IMR-90 (cell line): ENCODE results near the gene PLEKHH1. TPM values are rescaled to one million over a fixed set of nuclear protein-coding genes. Genes with fewer than 3 reads are reported as not detected.

Experiments used
- ATAC-seq: fragments of 200-7000 bp; cut with Tn5 transposase; 2 replicates; pipeline ENCODE4 v1.9.1; 2020; ENCODE audit warnings: low read depth, mild to moderate bottlenecking, moderate library complexity
- BruUV-seq: library from RNA; stranded (reverse); fragments of 400-500 nt; replicated peaks from 2 replicates; lab custom pipeline; 2021; lab: Mats Ljungman, UMichigan
- CTCF ChIA-PET: fragments of 300-600 bp; formaldehyde crosslinking; extraction: SDS; loops from one replicate; lab custom pipeline; 2021; ENCODE audit warnings: antibody characterized with exemption; lab: Yijun Ruan, JAX
- POLR2A ChIA-PET: fragments of 300-600 bp; sonication (Branson Sonifier 250); formaldehyde crosslinking; loops from one replicate; lab custom pipeline; 2022; ENCODE audit warnings: antibody characterized with exemption; ENCODE audit not compliant: unreplicated experiment; lab: Charles Lee
- DNase-seq: peaks from one replicate; pipeline ENCODE4 v3.0.0; 2013
- H2AFZ ChIP-seq: replicated peaks from 2 replicates; pipeline ENCODE3; 2013; ENCODE audit warnings: low read length, mild to moderate bottlenecking; ENCODE audit not compliant: poor library complexity
- H2AK5ac ChIP-seq: 2 replicates; pipeline ENCODE4 v1.6.1; 2013; ENCODE audit warnings: low read depth, low read length, inconsistent platforms
- H2AK9ac ChIP-seq: replicated peaks from 2 replicates; pipeline ENCODE3; 2013; ENCODE audit warnings: mild to moderate bottlenecking, low read depth, low read length, moderate library complexity; ENCODE audit not compliant: poor library complexity
- H2BK120ac ChIP-seq: 2 replicates; pipeline ENCODE4 v1.6.1; 2013; ENCODE audit warnings: low read depth, low read length, inconsistent platforms
- H2BK15ac ChIP-seq: 3 replicates; pipeline ENCODE4 v1.6.1; 2013; ENCODE audit warnings: low read depth, low read length, inconsistent platforms
- H2BK20ac ChIP-seq: 2 replicates; pipeline ENCODE4 v1.6.1; 2013; ENCODE audit warnings: low read depth, mild to moderate bottlenecking, inconsistent platforms, low read length, moderate library complexity
- H2BK5ac ChIP-seq: 2 replicates; pipeline ENCODE4 v1.6.1; 2013; ENCODE audit warnings: mild to moderate bottlenecking, low read depth, low read length, inconsistent platforms; ENCODE audit not compliant: poor library complexity, severe bottlenecking
- H3K14ac ChIP-seq: replicated peaks from 2 replicates; pipeline ENCODE4 v1.6.1; 2013; ENCODE audit warnings: low read depth, low read length, inconsistent platforms
- H3K18ac ChIP-seq: 2 replicates; pipeline ENCODE4 v1.6.1; 2013; ENCODE audit warnings: low read depth, low read length, control low read depth
- H3K23ac ChIP-seq: 2 replicates; pipeline ENCODE4 v1.6.1; 2013; ENCODE audit warnings: low read depth, low read length, inconsistent platforms
- H3K27ac ChIP-seq: 2 replicates; pipeline ENCODE4 v1.5.1; 2013; ENCODE audit warnings: mild to moderate bottlenecking, control low read depth, low read length; ENCODE audit not compliant: insufficient read depth
- H3K27me3 ChIP-seq: 2 replicates; pipeline ENCODE4 v1.6.1; 2013; ENCODE audit warnings: low read length; ENCODE audit not compliant: control insufficient read depth, insufficient read depth
- H3K36me3 ChIP-seq: 2 replicates; pipeline ENCODE4 v1.6.1; 2013; ENCODE audit warnings: low read length, mixed read lengths; ENCODE audit not compliant: control insufficient read depth, insufficient read depth
- H3K4ac ChIP-seq: 2 replicates; pipeline ENCODE4 v1.6.1; 2013; ENCODE audit warnings: low read depth, low read length, inconsistent platforms
- H3K4me1 ChIP-seq: 2 replicates; pipeline ENCODE4 v1.6.1; 2013; ENCODE audit warnings: low read length, mixed read lengths; ENCODE audit not compliant: control insufficient read depth, insufficient read depth
- H3K4me2 ChIP-seq: 2 replicates; pipeline ENCODE4 v1.6.1; 2013; ENCODE audit warnings: low read depth, mild to moderate bottlenecking, control low read depth, low read length, moderate library complexity
- H3K4me3 ChIP-seq: 2 replicates; pipeline ENCODE4 v1.5.1; 2013; ENCODE audit warnings: low read depth, mild to moderate bottlenecking, control low read depth, low read length, moderate library complexity; ENCODE audit not compliant: insufficient read depth
- H3K56ac ChIP-seq: 2 replicates; pipeline ENCODE4 v1.6.1; 2013; ENCODE audit warnings: low read length, inconsistent platforms; ENCODE audit not compliant: insufficient read depth; ENCODE audit errors: extremely low read depth
- H3K79me1 ChIP-seq, 2 experiments: 2 replicates each; pipeline ENCODE4 v1.6.1; 2013; ENCODE audit warnings: low read length in 2 of 2, inconsistent platforms in 1 of 2, low read depth in 1 of 2
- H3K9ac ChIP-seq: 2 replicates; pipeline ENCODE4 v1.6.1; 2013; ENCODE audit warnings: low read depth, low read length, control low read depth
- H3K9me1 ChIP-seq: 2 replicates; pipeline ENCODE4 v1.6.1; 2013; ENCODE audit warnings: low read length, inconsistent platforms; ENCODE audit not compliant: insufficient read depth
- H3K9me3 ChIP-seq: 2 replicates; pipeline ENCODE4 v1.6.1; 2013; ENCODE audit warnings: low read length; ENCODE audit not compliant: control insufficient read depth, insufficient read depth
- H4K20me1 ChIP-seq: 2 replicates; pipeline ENCODE4 v1.6.1; 2013; ENCODE audit warnings: low read length, inconsistent platforms; ENCODE audit not compliant: insufficient read depth
- H4K5ac ChIP-seq: 2 replicates; pipeline ENCODE4 v1.6.1; 2013; ENCODE audit warnings: mild to moderate bottlenecking, low read depth, low read length, control low read depth
- H4K8ac ChIP-seq, 2 experiments: 2 replicates each; pipeline ENCODE4 v1.6.1; 2013; ENCODE audit warnings: low read depth in 2 of 2, low read length in 2 of 2, control low read depth in 1 of 2, inconsistent platforms in 1 of 2
- H4K91ac ChIP-seq: 2 replicates; pipeline ENCODE4 v1.6.1; 2013; ENCODE audit warnings: low read depth, low read length, inconsistent platforms; ENCODE audit not compliant: insufficient read depth
- BHLHE40 ChIP-seq: fragments of 150-350 bp; IDR thresholded peaks from 2 replicates; pipeline ENCODE4 v1.6.1; 2016; ENCODE audit warnings: mild to moderate bottlenecking, low read depth, low read length
- CEBPB ChIP-seq: IDR thresholded peaks from 2 replicates; pipeline ENCODE4 v1.6.1; 2012; ENCODE audit warnings: low read depth, low read length, improper control_type of control experiment
- CHD1 ChIP-seq: IDR thresholded peaks from 2 replicates; pipeline ENCODE4 v1.6.1; 2012; ENCODE audit warnings: low read depth, low read length, improper control_type of control experiment
- CTCF ChIP-seq: conservative IDR thresholded peaks from 2 replicates; pipeline ENCODE4 v1.5.1; 2012; ENCODE audit warnings: mild to moderate bottlenecking, low read depth, low read length, improper control_type of control experiment
- ELK1 ChIP-seq: fragments of 150-350 bp; IDR thresholded peaks from 2 replicates; pipeline ENCODE4 v1.6.1; 2016; ENCODE audit warnings: low read depth, mild to moderate bottlenecking, low read length, moderate library complexity, borderline replicate concordance
- FOS ChIP-seq: fragments of 150-350 bp; IDR thresholded peaks from 2 replicates; pipeline ENCODE4 v1.6.1; 2016; ENCODE audit warnings: low read depth, low read length
- MAFK ChIP-seq: IDR thresholded peaks from 2 replicates; pipeline ENCODE4 v1.6.1; 2012; ENCODE audit warnings: low read depth, low read length, improper control_type of control experiment
- MAZ ChIP-seq: IDR thresholded peaks from 2 replicates; pipeline ENCODE4 v1.6.1; 2012; ENCODE audit warnings: low read depth, mild to moderate bottlenecking, low read length, improper control_type of control experiment, moderate library complexity, borderline replicate concordance
- MXI1 ChIP-seq: IDR thresholded peaks from 2 replicates; pipeline ENCODE4 v1.6.1; 2012; ENCODE audit warnings: low read depth, mild to moderate bottlenecking, low read length, moderate library complexity, borderline replicate concordance
- POLR2A ChIP-seq: IDR thresholded peaks from 2 replicates; pipeline ENCODE4 v1.6.1; 2012; ENCODE audit warnings: mild to moderate bottlenecking, low read depth, low read length
- RAD21 ChIP-seq: IDR thresholded peaks from 2 replicates; pipeline ENCODE4 v1.6.1; 2012; ENCODE audit warnings: low read length, improper control_type of control experiment
- RCOR1 ChIP-seq: IDR thresholded peaks from 2 replicates; pipeline ENCODE4 v1.6.1; 2012; ENCODE audit warnings: mild to moderate bottlenecking, low read length, improper control_type of control experiment; ENCODE audit not compliant: insufficient replicate concordance
- RFX5 ChIP-seq: IDR thresholded peaks from 2 replicates; pipeline ENCODE4 v1.8.0; 2012; ENCODE audit warnings: low read depth, mild to moderate bottlenecking, low read length, moderate library complexity
- SMC3 ChIP-seq: fragments of 150-350 bp; IDR thresholded peaks from 2 replicates; pipeline ENCODE4 v1.6.1; 2016; ENCODE audit warnings: low read depth, mild to moderate bottlenecking, antibody characterized with exemption, low read length, moderate library complexity
- USF2 ChIP-seq: fragments of 150-350 bp; IDR thresholded peaks from 2 replicates; pipeline ENCODE4 v1.6.1; 2017; ENCODE audit warnings: mild to moderate bottlenecking, antibody characterized with exemption, low read length, low read depth
- WGBS, 2 experiments: methylation state at CpG; one replicate each; pipeline versions ENCODE4 v1.1.5 to v1.1.7; 2013; ENCODE audit warnings: missing lambda C conversion rate in 2 of 2; ENCODE audit not compliant: insufficient read length in 1 of 2; ENCODE audit errors: extremely low coverage in 2 of 2; 5-methylcytosine and 5-hydroxymethylcytosine counted together
- dilution Hi-C: fragments of 300-500 bp; cut with HindIII; formaldehyde crosslinking; loops from one replicate; pipeline ENCODE4 v1.14.3; 2018; ENCODE audit warnings: low sequenced_read_pairs; ENCODE audit not compliant: unreplicated experiment
- in situ Hi-C: fragments of 300-500 bp; cut with MboI; formaldehyde crosslinking; loops from 3 replicates; pipeline ENCODE4 v1.14.3; 2019; ENCODE audit warnings: low sequenced_read_pairs, inconsistent platforms, mixed read lengths
- intact Hi-C: fragments of 100-400 bp; cut with micrococcal nuclease; formaldehyde crosslinking; loops from 2 replicates; pipeline ENCODE4 v1.10.0; 2022
- polyA plus RNA-seq, 3 experiments: library from polyadenylated mRNA; depleted of rRNA; stranded (reverse); fragments of >200 nt; gene quantifications; 2 replicates each; pipeline ENCODE4 v1.2.3, GENCODE V29; 2012; ENCODE audit warnings: low replicate concordance in 1 of 3
- total RNA-seq: library from RNA; depleted of rRNA; stranded (reverse); fragments of >200 nt; gene quantifications from 2 replicates; pipeline ENCODE4 v1.2.3, GENCODE V29; 2012

Gene PLEKHH1
- total and polyA plus RNA-seq, 2 of the 4 experiments (the other 2 are of a cell fraction) = under 0.01 to 0.34 TPM

GRCh38 chr14:67500981-67501380 is 32.1 kb upstream of the PLEKHH1 start:
- H2AFZ ChIP-seq = no peak overlapping the region
- H3K4me2 ChIP-seq = no peak overlapping the region
- H4K91ac ChIP-seq = no peak overlapping the region
- H2BK120ac ChIP-seq = no peak overlapping the region
- DNase-seq (no peak), ATAC-seq (no peak)
- WGBS, 2 experiments = no CpG with 5 or more reads among the region's 3 CpGs
- H3K9me3 ChIP-seq = no peaks in the 10 kb centered on the region
- no peak overlapping the region for H2BK20ac ChIP-seq
- no peak overlapping the region for H4K5ac ChIP-seq
- no TSS peak for BruUV-seq
- no peak overlapping the region for H3K56ac ChIP-seq
- no peak overlapping the region for H3K23ac ChIP-seq
- ChIA-PET POLR2A (no interaction called here), CTCF (no interaction called here)
- H3K9ac ChIP-seq = no peak overlapping the region
- H2BK15ac ChIP-seq = no peak overlapping the region
- H3K4ac ChIP-seq = no peak overlapping the region
- intact Hi-C loops (no loop called here), in situ Hi-C loops (no loop called here), dilution Hi-C loops (no loop called here)
- H3K4me1 ChIP-seq = no peaks in the 10 kb centered on the region
- H3K79me1 ChIP-seq = no peaks in the 10 kb centered on the region
- no peak overlapping the region for H3K27ac ChIP-seq
- no peak overlapping the region for H3K18ac ChIP-seq
- peaks cover 8% of the 10 kb centered on the region for H3K27me3 ChIP-seq
- no peaks in the 10 kb centered on the region for H3K36me3 ChIP-seq
- no peak overlapping the region for H2AK9ac ChIP-seq
- no peak for TF ChIP-seq MAFK
- no peak for TF ChIP-seq CEBPB
- TF ChIP-seq USF2 = no peak
- TF ChIP-seq RCOR1 = no peak
- no peak for TF ChIP-seq POLR2A
- TF ChIP-seq BHLHE40 = no peak
- TF ChIP-seq MXI1 = no peak
- TF ChIP-seq SMC3 = no peak
- TF ChIP-seq RAD21 = no peak
- no peak for TF ChIP-seq CHD1
- TF ChIP-seq FOS = no peak
- no peak for TF ChIP-seq RFX5
- TF ChIP-seq CTCF = no peak
- TF ChIP-seq ELK1 = no peak
- TF ChIP-seq MAZ = no peak
- no peaks in the 10 kb centered on the region for H4K20me1 ChIP-seq
- no peak overlapping the region for H3K4me3 ChIP-seq
- H2BK5ac ChIP-seq = no peak overlapping the region
- no peak overlapping the region for H2AK5ac ChIP-seq
- no peak overlapping the region for H4K8ac ChIP-seq
- H3K14ac ChIP-seq = no peak overlapping the region
- no peaks in the 10 kb centered on the region for H3K9me1 ChIP-seq
